CD8-positive, alpha-beta memory T cell (primary cell): ENCODE measurements around the gene ZBP1. TPM values are rescaled to one million over a fixed set of nuclear protein-coding genes. Genes with fewer than 3 reads are reported as not detected.

Experiments
- CTCF ChIA-PET: fragments of 350-600 bp; sonication (Branson Sonifier 250); formaldehyde crosslinking; loops from one replicate; lab custom pipeline; 2021; ENCODE audit warnings: antibody characterized with exemption; lab: Charles Lee
- POLR2A ChIA-PET: fragments of 350-600 bp; sonication (Branson Sonifier 250); formaldehyde crosslinking; loops from one replicate; lab custom pipeline; 2021; ENCODE audit warnings: antibody characterized with exemption; lab: Charles Lee
- DNase-seq, 5 donors: peaks; one replicate each; pipeline versions ENCODE4 v3.0.0 to v3.0.0-alpha.2; 2020 to 2022; ENCODE audit warnings: mixed read lengths in 1 of 5
- H3K27ac ChIP-seq: one replicate; pipeline ENCODE4 v1.7.0; 2013; ENCODE audit warnings: low read depth, mild to moderate bottlenecking, low read length, moderate library complexity
- H3K27me3 ChIP-seq: 2 replicates; pipeline ENCODE4 v1.7.0; 2013; ENCODE audit warnings: low read length, mild to moderate bottlenecking; ENCODE audit not compliant: insufficient read depth, poor library complexity, severe bottlenecking
- H3K36me3 ChIP-seq: 2 replicates; pipeline ENCODE4 v1.7.0; 2013; ENCODE audit warnings: mild to moderate bottlenecking, low read length, moderate library complexity; ENCODE audit not compliant: insufficient read depth
- H3K4me1 ChIP-seq: 2 replicates; pipeline ENCODE4 v1.7.0; 2013; ENCODE audit warnings: mild to moderate bottlenecking, low read length, moderate library complexity; ENCODE audit not compliant: insufficient read depth
- H3K4me3 ChIP-seq: 2 replicates; pipeline ENCODE4 v1.7.0; 2013; ENCODE audit warnings: mild to moderate bottlenecking, low read length
- H3K9me3 ChIP-seq: 2 replicates; pipeline ENCODE4 v1.7.0; 2013; ENCODE audit warnings: mild to moderate bottlenecking, low read length
- H3K27ac Mint-ChIP-seq, 8 donors: one replicate each; pipeline ENCODE4 v1.8.0; 2020 to 2021; ENCODE audit warnings: mixed read lengths in 8 of 8, mild to moderate bottlenecking in 6 of 8, inconsistent platforms in 3 of 8, moderate library complexity in 3 of 8
- H3K27me3 Mint-ChIP-seq, 2 donors: one replicate each; pipeline ENCODE4 v1.8.0; 2020 to 2021; ENCODE audit warnings: mixed read lengths in 2 of 2, mild to moderate bottlenecking in 1 of 2, moderate library complexity in 1 of 2
- H3K36me3 Mint-ChIP-seq, 3 donors: one replicate each; pipeline ENCODE4 v1.8.0; 2020 to 2021; ENCODE audit warnings: mixed read lengths in 3 of 3, inconsistent platforms in 1 of 3, mild to moderate bottlenecking in 1 of 3
- H3K4me1 Mint-ChIP-seq, 3 donors: one replicate each; pipeline ENCODE4 v1.8.0; 2020 to 2021; ENCODE audit warnings: mixed read lengths in 3 of 3, inconsistent platforms in 1 of 3, mild to moderate bottlenecking in 1 of 3
- H3K4me3 Mint-ChIP-seq, 7 donors: one replicate each; pipeline ENCODE4 v1.8.0; 2020 to 2021; ENCODE audit warnings: mixed read lengths in 7 of 7, mild to moderate bottlenecking in 6 of 7, moderate library complexity in 4 of 7, inconsistent platforms in 2 of 7
- H3K9me3 Mint-ChIP-seq, 5 donors: one replicate each; pipeline ENCODE4 v1.8.0; 2020 to 2022; ENCODE audit warnings: mixed read lengths in 5 of 5, mild to moderate bottlenecking in 3 of 5, moderate library complexity in 2 of 5, inconsistent platforms in 1 of 5
- polyA plus RNA-seq: library from polyadenylated mRNA; unstranded; fragments of 300-500 nt; fragmentation: Illumina TruSeq; gene quantifications from one replicate; pipeline ENCODE4 v1.2.3, GENCODE V29; 2021
- total RNA-seq, 2 experiments: library from RNA; stranded (reverse); gene quantifications; one replicate each; pipeline ENCODE4 v1.2.3, GENCODE V29; 2021

The ZBP1 gene
- total and polyA plus RNA-seq, 3 experiments from 2014 or later: 1.8 to 14.6 (median 2.4) TPM

- ChIA-PET POLR2A (no interaction called here), CTCF (no interaction called here)
- Histone ChIP-seq H3K4me1 (peaks cover 29% of the 10 kb centered on the region), H3K4me3 (no peak overlapping the region), H3K9me3 (no peaks in the 10 kb centered on the region), H3K36me3 (peaks cover 35% of the 10 kb centered on the region), H3K27me3 (no peaks in the 10 kb centered on the region), H3K27ac (no peak overlapping the region)
- Mint-ChIP-seq H3K4me1 (peaks cover 12 to 27% (median 14%) of the 10 kb centered on the region in 3 donors), H3K9me3 (no peaks in the 10 kb centered on the region), H3K27me3 (no peaks in the 10 kb centered on the region), H3K36me3 (peaks cover 7 to 77% (median 20%) of the 10 kb centered on the region in 3 donors), H3K27ac (peak overlapping the region in 4 of 8 donors; percentile 36 to 77 (median 48)), H3K4me3 (no peak overlapping the region)
- no peak for DNase-seq
Observed at GRCh38 chr20:57612916-57613315, 7.3 kb downstream of the ZBP1 start.

DNA sequence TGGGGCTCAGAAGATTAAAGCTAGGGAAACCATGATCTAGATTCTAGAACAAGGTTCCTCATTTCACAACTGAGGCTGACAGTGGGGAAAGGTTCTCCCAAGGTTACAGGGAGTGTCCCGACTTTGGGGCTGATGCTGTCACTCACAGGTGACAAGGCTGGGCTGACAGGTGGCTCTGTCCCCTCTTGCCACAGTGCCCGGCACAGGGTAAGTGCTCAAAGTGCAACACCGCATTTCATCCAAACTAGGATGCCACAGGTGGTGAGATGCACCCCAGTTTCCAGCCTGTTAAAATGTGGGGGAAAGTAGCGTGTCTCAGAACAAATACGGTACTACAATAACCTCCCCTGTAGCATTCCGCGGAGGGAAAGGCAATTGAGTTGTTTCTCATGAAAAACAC, 7.8 kb downstream of the ZBP1 start:
- no peak overlapping the region for H3K4me3 Mint-ChIP-seq
- Histone ChIP-seq H3K27ac (no peak overlapping the region), H3K27me3 (no peaks in the 10 kb centered on the region), H3K4me3 (no peak overlapping the region), H3K9me3 (no peaks in the 10 kb centered on the region), H3K4me1 (peaks cover 24% of the 10 kb centered on the region), H3K36me3 (peaks cover 35% of the 10 kb centered on the region)
- peaks cover 9 to 22% (median 12%) of the 10 kb centered on the region in 3 donors for H3K4me1 Mint-ChIP-seq
- no peaks in the 10 kb centered on the region for H3K9me3 Mint-ChIP-seq
- no peak overlapping the region for H3K27ac Mint-ChIP-seq
- ChIA-PET CTCF (interaction anchor here (0.9 kb wide), 1 partner anchor 8 kb away, joined by 4 read pairs; the partner anchor contains the start of gene ZBP1), POLR2A (no interaction called here)
- H3K36me3 Mint-ChIP-seq: peaks cover 7 to 82% (median 24%) of the 10 kb centered on the region in 3 donors
- no peak for DNase-seq
- H3K27me3 Mint-ChIP-seq: no peaks in the 10 kb centered on the region

GRCh38 chr20:57611586-57612311, 8.5 kb downstream of the ZBP1 start:
- POLR2A ChIA-PET: no interaction called here
- Mint-ChIP-seq H3K36me3 (peaks cover 7 to 83% (median 21%) of the 10 kb centered on the region in 3 donors), H3K4me3 (no peak overlapping the region), H3K27ac (no peak overlapping the region), H3K4me1 (peaks cover 2 to 18% (median 5%) of the 10 kb centered on the region in 3 donors), H3K9me3 (no peaks in the 10 kb centered on the region), H3K27me3 (no peaks in the 10 kb centered on the region)
- Histone ChIP-seq H3K36me3 (peaks cover 35% of the 10 kb centered on the region), H3K4me1 (peaks cover 18% of the 10 kb centered on the region), H3K9me3 (no peaks in the 10 kb centered on the region), H3K4me3 (no peak overlapping the region), H3K27ac (no peak overlapping the region), H3K27me3 (no peaks in the 10 kb centered on the region)
- no peak for DNase-seq
- CTCF ChIA-PET: interaction anchor here (0.9 to 1.2 kb wide), 3 partner anchors 9 to 16 kb away, joined by 4 read pairs; partner anchors contain the start of gene ZBP1

DNA sequence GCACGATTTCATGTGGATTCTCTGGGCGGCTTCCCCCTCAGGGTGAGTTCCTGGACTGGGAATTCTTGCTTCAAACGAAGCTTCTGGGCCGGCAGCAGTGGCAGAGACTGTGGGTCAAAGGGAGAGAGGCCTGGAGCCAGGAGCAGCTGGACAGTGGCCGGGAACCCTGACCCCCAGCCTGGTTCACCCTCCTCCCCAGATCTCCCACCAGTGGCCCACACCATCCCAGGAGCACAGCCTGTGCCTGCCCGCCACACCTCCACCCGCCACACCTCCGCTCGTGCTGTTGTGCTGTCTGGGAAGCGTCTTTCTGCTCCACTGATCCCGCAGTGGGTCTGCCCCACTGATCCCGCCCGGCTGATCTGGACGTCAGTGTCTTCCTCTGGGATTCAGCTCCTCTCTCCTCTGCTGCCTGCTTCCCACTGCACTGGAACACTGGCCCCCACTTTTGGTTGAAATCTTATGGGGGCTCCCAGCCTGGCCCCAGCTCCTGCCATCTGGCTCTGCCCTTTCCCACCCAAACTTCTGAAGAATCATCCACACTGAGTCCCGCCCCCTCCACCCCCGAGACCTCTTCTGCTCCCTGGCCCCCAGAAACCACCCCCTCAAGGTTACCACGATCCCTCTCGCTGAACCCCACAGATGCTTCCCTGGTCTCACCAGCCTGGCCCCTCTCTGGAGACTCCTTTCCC, 9.8 kb downstream of the ZBP1 start:
- Histone ChIP-seq H3K4me1 (peaks cover 8% of the 10 kb centered on the region), H3K27me3 (no peaks in the 10 kb centered on the region), H3K9me3 (no peaks in the 10 kb centered on the region), H3K36me3 (peaks cover 29% of the 10 kb centered on the region), H3K4me3 (no peak overlapping the region), H3K27ac (no peak overlapping the region)
- Mint-ChIP-seq H3K27ac (peak overlapping the region in 2 of 8 donors; percentile 77 to 91), H3K36me3 (peaks cover 7 to 82% (median 23%) of the 10 kb centered on the region in 3 donors), H3K4me1 (peaks cover 7 to 19% (median 14%) of the 10 kb centered on the region in 3 donors), H3K4me3 (no peak overlapping the region), H3K27me3 (no peaks in the 10 kb centered on the region), H3K9me3 (no peaks in the 10 kb centered on the region)
- peak in 1 of 5 donors; percentile 41 for DNase-seq
- POLR2A ChIA-PET: no interaction called here
- CTCF ChIA-PET: interaction anchor here (0.9 to 2.2 kb wide), 3 partner anchors 9 to 13 kb away, joined by 4 to 9 read pairs (median 5); partner anchors contain the start of gene ZBP1

DNA sequence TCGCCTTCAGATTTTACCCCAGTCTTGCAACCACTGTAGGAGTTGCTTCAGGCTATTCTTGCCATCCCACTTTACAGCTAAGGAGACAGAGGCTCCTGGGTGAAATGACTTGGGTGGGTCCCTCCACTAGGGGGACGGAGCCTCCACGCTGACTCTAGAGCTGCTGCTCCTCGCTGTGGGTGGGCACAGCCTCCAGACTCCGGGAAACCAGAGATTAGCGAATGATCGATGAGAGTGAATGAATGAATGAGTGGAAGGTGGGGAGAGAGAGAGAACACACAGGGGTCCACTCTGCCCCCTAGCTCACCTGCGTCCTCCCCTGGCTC, 10.4 kb downstream of the ZBP1 start:
- Histone ChIP-seq H3K27me3 (no peaks in the 10 kb centered on the region), H3K27ac (no peak overlapping the region), H3K9me3 (no peaks in the 10 kb centered on the region), H3K4me3 (no peak overlapping the region), H3K36me3 (peaks cover 23% of the 10 kb centered on the region), H3K4me1 (peaks cover 8% of the 10 kb centered on the region)
- Mint-ChIP-seq H3K4me1 (peaks cover 13 to 25% (median 20%) of the 10 kb centered on the region in 3 donors), H3K36me3 (peaks cover 7 to 81% (median 26%) of the 10 kb centered on the region in 3 donors), H3K9me3 (no peaks in the 10 kb centered on the region), H3K27me3 (no peaks in the 10 kb centered on the region), H3K27ac (peak overlapping the region in 3 of 8 donors; percentile 15 to 67 (median 63)), H3K4me3 (no peak overlapping the region)
- ChIA-PET CTCF (interaction anchor here (1.1 to 2.2 kb wide), 2 partner anchors 10 to 13 kb away, joined by 5 to 9 read pairs; partner anchors contain the start of gene ZBP1), POLR2A (no interaction called here)
- DNase-seq: no peak

DNA sequence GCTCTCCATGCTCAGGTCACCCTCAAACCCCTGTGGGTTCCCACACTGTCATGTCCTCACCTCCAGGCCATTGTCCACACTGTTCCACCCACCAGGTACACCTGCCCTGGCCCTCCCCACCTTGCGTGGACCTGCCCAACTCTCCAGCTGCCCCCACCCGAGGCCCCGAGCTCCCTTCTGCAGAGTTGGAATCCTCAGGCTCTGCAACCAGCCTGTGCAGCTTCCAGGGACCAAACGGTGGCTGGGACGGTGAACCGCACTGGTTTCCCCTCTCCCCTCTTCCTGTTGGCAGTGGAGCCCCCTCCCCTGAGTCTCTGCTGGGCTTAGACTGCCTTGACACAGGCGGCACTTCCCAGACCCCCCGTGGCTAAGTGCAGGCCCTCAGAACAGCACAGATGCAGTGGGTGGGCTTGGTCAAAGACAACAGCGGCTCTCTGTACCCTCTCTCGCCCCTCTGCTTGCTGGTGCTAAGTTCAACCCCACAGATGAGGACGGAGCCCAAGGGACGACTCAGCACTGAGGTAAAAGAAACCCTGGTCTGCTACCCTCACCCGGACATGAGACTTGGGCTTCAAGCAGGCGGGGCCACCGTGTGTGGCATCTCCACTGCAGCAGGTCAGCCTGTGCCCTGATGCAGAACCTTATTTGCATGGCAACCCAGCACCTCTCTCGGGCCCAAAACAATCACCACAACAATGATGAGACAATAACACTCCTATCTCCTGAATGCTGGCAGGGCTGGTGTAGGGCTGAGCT, 11.0 kb downstream of the ZBP1 start:
- H3K4me1 Mint-ChIP-seq: peaks cover 19 to 27% (median 26%) of the 10 kb centered on the region in 3 donors
- ChIA-PET CTCF (interaction anchor here (1.1 to 2.2 kb wide), 2 partner anchors 11 to 12 kb away, joined by 5 to 9 read pairs; partner anchors contain the start of gene ZBP1), POLR2A (no interaction called here)
- no peak overlapping the region for H3K27ac ChIP-seq
- H3K4me1 ChIP-seq: peaks cover 13% of the 10 kb centered on the region
- H3K9me3 ChIP-seq: no peaks in the 10 kb centered on the region
- peaks cover 7 to 78% (median 23%) of the 10 kb centered on the region in 3 donors for H3K36me3 Mint-ChIP-seq
- H3K36me3 ChIP-seq: peaks cover 18% of the 10 kb centered on the region
- no peaks in the 10 kb centered on the region for H3K27me3 ChIP-seq
- no peaks in the 10 kb centered on the region for H3K9me3 Mint-ChIP-seq
- DNase-seq: peak in 1 of 5 donors; percentile 21
- no peaks in the 10 kb centered on the region for H3K27me3 Mint-ChIP-seq
- peak overlapping the region in 2 of 8 donors; percentile 40 to 67 for H3K27ac Mint-ChIP-seq
- H3K4me3 Mint-ChIP-seq: no peak overlapping the region
- no peak overlapping the region for H3K4me3 ChIP-seq

- Histone ChIP-seq H3K4me1 (peaks cover 16% of the 10 kb centered on the region), H3K27ac (no peak overlapping the region), H3K9me3 (no peaks in the 10 kb centered on the region), H3K36me3 (peaks cover 18% of the 10 kb centered on the region), H3K27me3 (no peaks in the 10 kb centered on the region), H3K4me3 (no peak overlapping the region)
- H3K4me3 Mint-ChIP-seq: no peak overlapping the region
- H3K9me3 Mint-ChIP-seq: no peaks in the 10 kb centered on the region
- peak overlapping the region in 1 of 8 donors; percentile 64 for H3K27ac Mint-ChIP-seq
- H3K36me3 Mint-ChIP-seq: peaks cover 7 to 76% (median 20%) of the 10 kb centered on the region in 3 donors
- ChIA-PET POLR2A (no interaction called here), CTCF (no interaction called here)
- H3K4me1 Mint-ChIP-seq: peaks cover 20 to 31% (median 28%) of the 10 kb centered on the region in 3 donors
- H3K27me3 Mint-ChIP-seq: no peaks in the 10 kb centered on the region
- peak in 1 of 5 donors; percentile 20 for DNase-seq
Observed at GRCh38 chr20:57608516-57608915, 11.7 kb downstream of the ZBP1 start.
